HEK293T (cell line): ENCODE results near the gene SH2D3C.

Experiments used
- ARNT ChIP-seq: fragments of 450-650 bp; IDR thresholded peaks from 2 replicates; pipeline ENCODE4 v1.6.1; 2017; ENCODE audit warnings: mild to moderate bottlenecking
- BHLHE40 ChIP-seq: fragments of 450-650 bp; IDR thresholded peaks from 2 replicates; pipeline ENCODE4 v1.6.1; 2016; ENCODE audit warnings: mild to moderate bottlenecking, moderate library complexity, borderline replicate concordance
- CTBP1 ChIP-seq: fragments of 450-650 bp; IDR thresholded peaks from 2 replicates; pipeline ENCODE4 v1.6.1; 2016; ENCODE audit warnings: borderline replicate concordance
- FOXM1 ChIP-seq: fragments of 450-650 bp; IDR thresholded peaks from 2 replicates; pipeline ENCODE4 v1.6.1; 2017; ENCODE audit warnings: mild to moderate bottlenecking, borderline replicate concordance
- HDGF ChIP-seq: fragments of 450-650 bp; IDR thresholded peaks from 2 replicates; pipeline ENCODE4 v1.6.1; 2017; ENCODE audit warnings: antibody characterized with exemption, borderline replicate concordance
- L3MBTL2 ChIP-seq: fragments of 450-650 bp; conservative IDR thresholded peaks from 2 replicates; pipeline ENCODE4 v1.6.1; 2016; ENCODE audit warnings: mild to moderate bottlenecking
- LEF1 ChIP-seq: fragments of 450-650 bp; IDR thresholded peaks from 2 replicates; pipeline ENCODE4 v1.6.1; 2017; ENCODE audit warnings: mild to moderate bottlenecking, borderline replicate concordance
- NFRKB ChIP-seq: fragments of 450-650 bp; IDR thresholded peaks from 2 replicates; pipeline ENCODE4 v1.6.1; 2016; ENCODE audit warnings: mild to moderate bottlenecking, moderate library complexity
- PKNOX1 ChIP-seq: fragments of 450-650 bp; IDR thresholded peaks from 2 replicates; pipeline ENCODE4 v1.6.1; 2016
- SP1 ChIP-seq: fragments of 450-650 bp; IDR thresholded peaks from 2 replicates; pipeline ENCODE4 v1.6.1; 2017
- SUZ12 ChIP-seq: fragments of 450-650 bp; IDR thresholded peaks from 2 replicates; pipeline ENCODE4 v1.6.1; 2016; ENCODE audit warnings: mild to moderate bottlenecking
- TARDBP ChIP-seq: fragments of 450-650 bp; IDR thresholded peaks from 2 replicates; pipeline ENCODE4 v1.6.1; 2016
- ZNF384 ChIP-seq: fragments of 450-650 bp; IDR thresholded peaks from 2 replicates; pipeline ENCODE4 v1.6.1; 2016

GRCh38 chr9:127808347-127809001, 30.0 kb upstream of the SH2D3C start:
- TF ChIP-seq L3MBTL2 (no peak), NFRKB (no peak), ARNT (no peak), CTBP1 (no peak), TARDBP (no peak), BHLHE40 (no peak), FOXM1 (no peak), ZNF384 (no peak), PKNOX1 (no peak), SP1 (no peak), HDGF (no peak), LEF1 (no peak), SUZ12 (no peak)
